ENCODE measurements around the gene PLXNA2. TPM values are rescaled to one million over a fixed set of nuclear protein-coding genes. Genes with fewer than 3 reads are reported as not detected.

PLXNA2 gene
- total RNA-seq, 2 experiments from 2014 or later: 0.13 to 0.23 TPM

- Mint-ChIP-seq H3K4me3 (no peak overlapping the region), H3K27me3 (no peaks in the 10 kb centered on the region), H3K9me3 (no peaks in the 10 kb centered on the region), H3K36me3 (ENCODE audit: low read depth) (no peaks in the 10 kb centered on the region), H3K4me1 (ENCODE audit: low read depth) (no peaks in the 10 kb centered on the region), H3K27ac (no peak overlapping the region)
- no peak for TF ChIP-seq CTCF (IDR thresholded peaks at IDR 0.05)
- ATAC-seq (no peak), DNase-seq (no peak)
- intact Hi-C loops (cut with micrococcal nuclease): no loop called here
- ChIA-PET CTCF (interaction anchor here (1.0 to 3.6 kb wide), 4 partner anchors 11 to 58 kb away, joined by 3 to 24 read pairs (median 4); no protein-coding TSS in a partner anchor), POLR2A (no interaction called here)
These were observed 207.9 kb downstream of the PLXNA2 start for GRCh38 chr1:208036106-208036808.

GRCh38 chr1:208034135-208034534 lies 210.0 kb downstream of the PLXNA2 start:
- ChIA-PET POLR2A (no interaction called here), CTCF (interaction anchor here (0.8 to 1.0 kb wide), 3 partner anchors 12 to 52 kb away, joined by 3 to 4 read pairs (median 3); no protein-coding TSS in a partner anchor)
- DNase-seq (no peak), ATAC-seq (no peak)
- Mint-ChIP-seq H3K4me1 (ENCODE audit: low read depth) (no peaks in the 10 kb centered on the region), H3K27me3 (no peaks in the 10 kb centered on the region), H3K4me3 (no peak overlapping the region), H3K27ac (no peak overlapping the region), H3K36me3 (ENCODE audit: low read depth) (no peaks in the 10 kb centered on the region), H3K9me3 (no peaks in the 10 kb centered on the region)
- TF ChIP-seq CTCF (IDR thresholded peaks at IDR 0.05): no peak
- intact Hi-C loops (cut with micrococcal nuclease): no loop called here

GRCh38 chr1:208033236-208033635 lies 210.9 kb downstream of the PLXNA2 start:
- no peak for ATAC-seq

GRCh38 chr1:208031932-208032320 lies 212.3 kb downstream of the PLXNA2 start:
- ATAC-seq (no peak), DNase-seq (no peak)
- no peaks in the 10 kb centered on the region for H3K4me1 Mint-ChIP-seq (ENCODE audit: low read depth)
- POLR2A ChIA-PET: no interaction called here
- TF ChIP-seq CTCF (IDR thresholded peaks at IDR 0.05): no peak
- CTCF ChIA-PET: interaction anchor here (0.7 to 2.4 kb wide), 3 partner anchors 10 to 61 kb away, joined by 3 to 11 read pairs (median 3); no protein-coding TSS in a partner anchor
- H3K9me3 Mint-ChIP-seq: no peaks in the 10 kb centered on the region
- H3K27ac Mint-ChIP-seq: no peak overlapping the region
- intact Hi-C loops (cut with micrococcal nuclease): no loop called here
- H3K27me3 Mint-ChIP-seq: no peaks in the 10 kb centered on the region
- H3K36me3 Mint-ChIP-seq (ENCODE audit: low read depth): no peaks in the 10 kb centered on the region
- H3K4me3 Mint-ChIP-seq: no peak overlapping the region

More at GRCh38 chr1:208033236-208033635, 210.9 kb downstream of the PLXNA2 start:
- no peaks in the 10 kb centered on the region for H3K9me3 Mint-ChIP-seq
- no peak overlapping the region for H3K4me3 Mint-ChIP-seq
- H3K27ac Mint-ChIP-seq: no peak overlapping the region
- POLR2A ChIA-PET: no interaction called here
- TF ChIP-seq CTCF (IDR thresholded peaks at IDR 0.05): no peak
- CTCF ChIA-PET: no interaction called here
- H3K27me3 Mint-ChIP-seq: no peaks in the 10 kb centered on the region
- intact Hi-C loops (cut with micrococcal nuclease): no loop called here
- H3K4me1 Mint-ChIP-seq (ENCODE audit: low read depth): no peaks in the 10 kb centered on the region
- H3K36me3 Mint-ChIP-seq (ENCODE audit: low read depth): no peaks in the 10 kb centered on the region
- DNase-seq: no peak

- H3K4me1 Mint-ChIP-seq (ENCODE audit: low read depth): no peaks in the 10 kb centered on the region
- ATAC-seq (no peak), DNase-seq (no peak)
- no peak overlapping the region for H3K4me3 Mint-ChIP-seq
- no peak for TF ChIP-seq CTCF (IDR thresholded peaks at IDR 0.05)
- H3K27ac Mint-ChIP-seq: no peak overlapping the region
- H3K36me3 Mint-ChIP-seq (ENCODE audit: low read depth): no peaks in the 10 kb centered on the region
- H3K9me3 Mint-ChIP-seq: no peaks in the 10 kb centered on the region
- H3K27me3 Mint-ChIP-seq: no peaks in the 10 kb centered on the region
- ChIA-PET POLR2A (interaction anchor here (0.6 kb wide), 1 partner anchor 81 kb away, joined by 4 read pairs; no protein-coding TSS in a partner anchor), CTCF (interaction anchor here (1.0 to 2.4 kb wide), 4 partner anchors 9 to 146 kb away, joined by 3 to 11 read pairs (median 5); no protein-coding TSS in a partner anchor)
- intact Hi-C loops (cut with micrococcal nuclease): no loop called here
These were observed 212.8 kb downstream of the PLXNA2 start for GRCh38 chr1:208031316-208031931.
